Neuron (in vitro differentiated cells): ENCODE data around the gene GFRA3.

Source experiments
- H2AFZ ChIP-seq: one replicate; pipeline ENCODE4 v1.6.1; 2013; ENCODE audit warnings: low read depth, mild to moderate bottlenecking, inconsistent platforms, low read length, moderate library complexity
- H3K27me3 ChIP-seq: one replicate; pipeline ENCODE4 v1.6.1; 2013; ENCODE audit warnings: low read length; ENCODE audit not compliant: insufficient read depth
- H3K36me3 ChIP-seq: one replicate; pipeline ENCODE4 v1.6.1; 2013; ENCODE audit warnings: low read length; ENCODE audit not compliant: insufficient read depth
- H3K4me1 ChIP-seq: one replicate; pipeline ENCODE4 v1.6.1; 2013; ENCODE audit warnings: low read length; ENCODE audit not compliant: insufficient read depth
- H3K4me3 ChIP-seq: 2 replicates; pipeline ENCODE4 v1.5.1; 2013; ENCODE audit warnings: mild to moderate bottlenecking, low read length, moderate library complexity
- H3K9me3 ChIP-seq: one replicate; pipeline ENCODE4 v1.6.1; 2013; ENCODE audit warnings: low read length

Gene GFRA3

DNA sequence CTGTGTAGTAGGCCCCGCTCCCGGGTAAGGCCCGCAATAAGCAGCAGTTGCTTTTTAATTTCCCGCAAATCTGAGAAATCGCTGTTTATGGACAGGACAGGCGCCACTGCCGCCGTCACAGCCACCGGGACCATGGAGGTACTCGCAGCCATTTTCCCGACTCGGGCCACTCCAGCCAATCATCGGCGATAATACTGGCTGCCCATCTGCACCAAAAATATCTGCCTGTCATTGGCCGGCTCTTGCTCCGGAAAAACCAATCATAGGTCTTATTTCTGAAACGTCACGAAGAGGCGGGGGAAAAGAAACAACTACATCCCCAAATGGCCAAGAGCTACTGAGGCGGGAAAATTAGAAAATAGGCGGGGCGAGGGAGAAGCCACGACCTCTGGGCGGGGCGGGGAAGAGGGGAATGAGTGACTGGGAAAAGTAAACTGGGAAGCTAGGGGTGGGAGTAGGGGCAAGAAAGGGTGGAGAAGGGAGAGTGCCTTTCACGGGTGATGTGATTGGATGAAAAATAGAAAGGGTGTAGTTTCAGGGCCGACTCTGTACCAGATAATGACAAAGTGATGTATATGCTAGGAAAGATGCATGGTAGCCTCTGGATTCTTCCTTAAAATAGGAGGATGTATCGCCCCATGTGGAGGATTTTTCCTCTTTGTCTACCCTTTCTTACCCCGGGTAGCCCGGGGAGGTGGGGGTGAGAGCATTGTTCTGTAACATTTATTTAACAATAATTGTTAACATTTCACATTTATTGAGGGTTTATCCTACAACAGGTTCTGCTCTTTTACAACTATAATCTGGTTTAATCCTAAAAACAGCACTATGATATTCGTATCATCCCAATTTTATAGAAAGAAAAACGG is 61.0 kb downstream of the GFRA3 start, which contains the start of gene CDC23:
CDC23 (minus strand) TSS at position 163 of the 869 bp plus-strand sequence; CDS start at position 152, 11 bp downstream.
- Histone ChIP-seq H3K4me3 (peak within 1 kb of the TSS; percentile 84), H3K4me1 (peaks cover 9% of the 10 kb centered on the region), H3K36me3 (peaks cover 12% of the 10 kb centered on the region), H3K9me3 (no peaks in the 10 kb centered on the region), H3K27me3 (no peaks in the 10 kb centered on the region), H2AFZ (peak within 1 kb of the TSS; percentile 64)

DNA sequence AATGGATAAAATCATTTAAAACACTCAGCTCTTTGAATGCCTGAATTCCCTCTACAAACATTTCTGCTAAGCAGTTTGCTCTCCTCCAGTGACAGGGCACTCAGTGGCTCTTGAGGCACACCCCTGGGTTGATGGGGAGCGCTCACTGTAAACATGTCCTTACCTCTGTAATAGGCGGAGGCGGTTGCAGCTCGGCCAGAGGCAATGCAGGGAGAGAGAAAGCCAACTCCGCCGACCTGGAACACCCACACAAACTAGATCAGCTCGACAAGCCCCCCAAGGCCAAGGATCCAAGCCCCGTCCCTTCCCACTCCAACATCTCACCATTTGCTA is 61.6 kb downstream of the GFRA3 start:
- Histone ChIP-seq H3K4me1 (peaks cover 9% of the 10 kb centered on the region), H2AFZ (peak overlapping the region; percentile 64), H3K9me3 (no peaks in the 10 kb centered on the region), H3K27me3 (no peaks in the 10 kb centered on the region), H3K4me3 (peak overlapping the region; percentile 84), H3K36me3 (peaks cover 17% of the 10 kb centered on the region)

DNA sequence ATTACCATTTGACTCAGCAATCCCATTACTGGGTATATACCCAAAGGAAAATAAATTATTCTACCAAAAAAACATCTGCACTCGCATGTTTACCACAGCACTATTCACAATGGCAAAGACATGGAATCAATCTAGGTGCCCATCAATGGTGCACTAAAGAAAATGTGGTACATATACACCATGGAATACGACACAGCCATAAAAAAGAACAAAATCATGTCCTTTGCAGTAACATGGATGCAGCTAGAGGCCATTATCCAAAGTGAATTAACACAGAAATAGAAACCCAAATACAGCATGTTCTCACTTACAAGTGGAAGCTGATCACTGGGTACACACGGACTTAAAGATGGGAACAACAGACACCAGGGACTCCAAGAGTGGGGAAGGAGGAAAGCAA is 63.4 kb downstream of the GFRA3 start:
- no peaks in the 10 kb centered on the region for H3K9me3 ChIP-seq
- H3K4me1 ChIP-seq: peaks cover 9% of the 10 kb centered on the region
- H3K4me3 ChIP-seq: no peak overlapping the region
- H2AFZ ChIP-seq: no peak overlapping the region
- peaks cover 29% of the 10 kb centered on the region for H3K36me3 ChIP-seq
- H3K27me3 ChIP-seq: no peaks in the 10 kb centered on the region
